ENCODE data around the gene CHST10. TPM values are rescaled to one million over a fixed set of nuclear protein-coding genes. Genes with fewer than 3 reads are reported as not detected.

CHST10 gene
- polyA plus RNA-seq, 1 donor from 2014 or later = 76.1 TPM

- Histone ChIP-seq H3K27me3 (ENCODE audit: insufficient read depth, low read depth, low read length) (no peaks in the 10 kb centered on the region), H3K4me3 (ENCODE audit: low read length) (no peak overlapping the region), H3K9me3 (ENCODE audit: low read length) (no peaks in the 10 kb centered on the region), H3K9ac (ENCODE audit: low read length) (no peak overlapping the region), H4K20me1 (ENCODE audit: insufficient read depth) (no peaks in the 10 kb centered on the region), H3K4me2 (ENCODE audit: low read length) (no peak overlapping the region), H2AFZ (ENCODE audit: low read depth, low read length) (no peak overlapping the region), H3F3A (ENCODE audit: insufficient read depth, low read length, poor library complexity, severe bottlenecking) (no peaks in the 10 kb centered on the region), H3K27ac (ENCODE audit: low read length) (no peak overlapping the region), H3K36me3 (ENCODE audit: insufficient read depth, low read length) (no peaks in the 10 kb centered on the region), H3K79me2 (replicated peaks; ENCODE audit: insufficient read depth, low read length) (no peaks in the 10 kb centered on the region), H3K9me2 (ENCODE audit: insufficient read depth, low read length) (no peaks in the 10 kb centered on the region)
- no peak for TF ChIP-seq SMC3 (conservative IDR thresholded peaks at IDR 0.05; ENCODE audit: poor library complexity)
- TF ChIP-seq POLR2AphosphoS5 (IDR thresholded peaks at IDR 0.05) = no peak
- TF ChIP-seq RAD21 (conservative IDR thresholded peaks at IDR 0.05) = no peak
- no peak for TF ChIP-seq CTCF (IDR thresholded peaks at IDR 0.05; ENCODE audit: poor library complexity, severe bottlenecking)
- no peak for TF ChIP-seq EZH2 (IDR thresholded peaks at IDR 0.05; ENCODE audit: borderline replicate concordance, insufficient read depth, low read length, poor library complexity, severe bottlenecking)
- no peak for TF ChIP-seq MXI1 (conservative IDR thresholded peaks at IDR 0.05; ENCODE audit: poor library complexity, severe bottlenecking)
- no peak for TF ChIP-seq REST (IDR thresholded peaks at IDR 0.05; ENCODE audit: borderline replicate concordance)
- TF ChIP-seq EP300 (conservative IDR thresholded peaks at IDR 0.05; ENCODE audit: poor library complexity, severe bottlenecking) = no peak
- no peak for TF ChIP-seq TAF1 (IDR thresholded peaks at IDR 0.05; ENCODE audit: low read depth)
These were observed 34.2 kb downstream of the CHST10 start for GRCh38 chr2:100383306-100383705.

GRCh38 chr2:100381240-100381639, 36.2 kb downstream of the CHST10 start:
- H4K20me1 ChIP-seq (ENCODE audit: insufficient read depth) = no peaks in the 10 kb centered on the region
- no peak overlapping the region for H3K4me2 ChIP-seq (ENCODE audit: low read length)
- no peak overlapping the region for H3K9ac ChIP-seq (ENCODE audit: low read length)
- no peaks in the 10 kb centered on the region for H3K9me2 ChIP-seq (ENCODE audit: insufficient read depth, low read length)
- H3K79me2 ChIP-seq (replicated peaks; ENCODE audit: insufficient read depth, low read length) = no peaks in the 10 kb centered on the region
- no peaks in the 10 kb centered on the region for H3F3A ChIP-seq (ENCODE audit: insufficient read depth, low read length, poor library complexity, severe bottlenecking)
- H3K36me3 ChIP-seq (ENCODE audit: insufficient read depth, low read length) = no peaks in the 10 kb centered on the region
- H3K9me3 ChIP-seq (ENCODE audit: low read length) = no peaks in the 10 kb centered on the region
- no peak overlapping the region for H3K4me3 ChIP-seq (ENCODE audit: low read length)
- TF ChIP-seq EZH2 (IDR thresholded peaks at IDR 0.05; ENCODE audit: borderline replicate concordance, insufficient read depth, low read length, poor library complexity, severe bottlenecking) (no peak), SMC3 (conservative IDR thresholded peaks at IDR 0.05; ENCODE audit: poor library complexity) (peak; percentile 46), CTCF (IDR thresholded peaks at IDR 0.05; ENCODE audit: poor library complexity, severe bottlenecking) (peak; percentile 59), RAD21 (conservative IDR thresholded peaks at IDR 0.05) (peak; percentile 54)
- H3K27ac ChIP-seq (ENCODE audit: low read length) = no peak overlapping the region
- H2AFZ ChIP-seq (ENCODE audit: low read depth, low read length) = no peak overlapping the region
- no peaks in the 10 kb centered on the region for H3K27me3 ChIP-seq (ENCODE audit: insufficient read depth, low read depth, low read length)

Data from neural cell (in vitro differentiated cells).